H9 (cell line): ENCODE data around the gene SSBP2. TPM values are rescaled to one million over a fixed set of nuclear protein-coding genes. Genes with fewer than 3 reads are reported as not detected.

Experiments
- DNase-seq: peaks from one replicate; pipeline ENCODE4 v3.0.0-alpha.2; 2017
- H2AFZ ChIP-seq: one replicate; pipeline ENCODE4 v1.6.1; 2013; ENCODE audit warnings: mild to moderate bottlenecking, low read length, control low read depth, moderate library complexity
- H2AK5ac ChIP-seq: 2 replicates; pipeline ENCODE4 v1.6.1; 2013; ENCODE audit warnings: low read length, control low read depth, mixed read lengths; ENCODE audit not compliant: insufficient read length
- H2BK120ac ChIP-seq: one replicate; pipeline ENCODE4 v1.6.1; 2013; ENCODE audit warnings: low read depth, mild to moderate bottlenecking, low read length, control low read depth, inconsistent platforms; ENCODE audit not compliant: poor library complexity, severe bottlenecking
- H2BK12ac ChIP-seq: 2 replicates; pipeline ENCODE4 v1.6.1; 2013; ENCODE audit warnings: low read length, control low read depth, mixed read lengths, low read depth; ENCODE audit not compliant: insufficient read length
- H2BK15ac ChIP-seq: 2 replicates; pipeline ENCODE4 v1.6.1; 2013; ENCODE audit warnings: low read depth, low read length, control low read depth
- H2BK20ac ChIP-seq: one replicate; pipeline ENCODE4 v1.6.1; 2013; ENCODE audit warnings: low read depth, mild to moderate bottlenecking, low read length, control low read depth, inconsistent platforms; ENCODE audit not compliant: poor library complexity, severe bottlenecking
- H2BK5ac ChIP-seq: 2 replicates; pipeline ENCODE4 v1.6.1; 2013; ENCODE audit warnings: low read length, control low read depth, mixed read lengths; ENCODE audit not compliant: insufficient read length
- H3K14ac ChIP-seq: 2 replicates; pipeline ENCODE4 v1.6.1; 2013; ENCODE audit warnings: low read length, control low read depth; ENCODE audit not compliant: insufficient read depth
- H3K18ac ChIP-seq: 2 replicates; pipeline ENCODE4 v1.6.1; 2013; ENCODE audit warnings: low read depth, mild to moderate bottlenecking, mixed read lengths, low read length, control low read depth; ENCODE audit not compliant: insufficient read length
- H3K23ac ChIP-seq: 2 replicates; pipeline ENCODE4 v1.6.1; 2013; ENCODE audit warnings: low read length, control low read depth, mixed read lengths, low read depth; ENCODE audit not compliant: insufficient read length
- H3K23me2 ChIP-seq: 2 replicates; pipeline ENCODE4 v1.6.1; 2013; ENCODE audit warnings: low read depth, mild to moderate bottlenecking, mixed read lengths, low read length, control low read depth; ENCODE audit not compliant: insufficient read length, poor library complexity, severe bottlenecking
- H3K27ac ChIP-seq: 2 replicates; pipeline ENCODE4 v1.5.1; 2013; ENCODE audit warnings: low read length, control low read depth, mixed read lengths, low read depth; ENCODE audit not compliant: insufficient read length
- H3K27me3 ChIP-seq: 2 replicates; pipeline ENCODE4 v1.6.1; 2013; ENCODE audit warnings: low read length, control low read depth, inconsistent platforms; ENCODE audit not compliant: insufficient read depth
- H3K4ac ChIP-seq: 2 replicates; pipeline ENCODE4 v1.6.1; 2013; ENCODE audit warnings: low read depth, mild to moderate bottlenecking, control low read depth, inconsistent platforms, low read length, moderate library complexity
- H3K4me1 ChIP-seq: 2 replicates; pipeline ENCODE4 v1.6.1; 2013; ENCODE audit warnings: low read length, control low read depth, inconsistent platforms; ENCODE audit not compliant: insufficient read depth
- H3K4me2 ChIP-seq: 2 replicates; pipeline ENCODE4 v1.6.1; 2013; ENCODE audit warnings: low read length, control low read depth, mixed read lengths; ENCODE audit not compliant: insufficient read length, insufficient read depth
- H3K56ac ChIP-seq: 2 replicates; pipeline ENCODE4 v1.6.1; 2013; ENCODE audit warnings: low read depth, mild to moderate bottlenecking, mixed read lengths, low read length, control low read depth; ENCODE audit not compliant: insufficient read length
- H3K79me1 ChIP-seq: 2 replicates; pipeline ENCODE4 v1.6.1; 2013; ENCODE audit warnings: low read depth, mild to moderate bottlenecking, moderate library complexity, low read length, control low read depth, inconsistent platforms; ENCODE audit not compliant: insufficient read depth, poor library complexity, severe bottlenecking
- H3K79me2 ChIP-seq: 2 replicates; pipeline ENCODE4 v1.6.1; 2013; ENCODE audit warnings: low read length, control low read depth, inconsistent platforms; ENCODE audit not compliant: insufficient read depth
- H3K9ac ChIP-seq: 2 replicates; pipeline ENCODE4 v1.6.1; 2013; ENCODE audit warnings: low read length, control low read depth, mixed read lengths; ENCODE audit not compliant: insufficient read length; ENCODE audit errors: extremely low read depth
- H3K9me3 ChIP-seq: one replicate; pipeline ENCODE4 v1.6.1; 2013; ENCODE audit warnings: low read depth, low read length, inconsistent platforms; ENCODE audit not compliant: control insufficient read depth
- H3T11ph ChIP-seq: one replicate; pipeline ENCODE4 v1.6.1; 2013; ENCODE audit warnings: mild to moderate bottlenecking, low read length, control low read depth, inconsistent platforms
- H4K20me1 ChIP-seq: one replicate; pipeline ENCODE4 v1.6.1; 2013; ENCODE audit not compliant: control insufficient read depth, insufficient read length, insufficient read depth
- H4K5ac ChIP-seq: 2 replicates; pipeline ENCODE4 v1.6.1; 2013; ENCODE audit warnings: low read depth, mild to moderate bottlenecking, mixed read lengths, low read length, control low read depth; ENCODE audit not compliant: insufficient read length
- H4K8ac ChIP-seq: replicated peaks from 2 replicates; pipeline ENCODE4 v1.6.1; 2013; ENCODE audit warnings: low read length, control low read depth, mixed read lengths, low read depth; ENCODE audit not compliant: insufficient read length
- H4K91ac ChIP-seq: 2 replicates; pipeline ENCODE4 v1.6.1; 2013; ENCODE audit warnings: low read depth, mild to moderate bottlenecking, moderate library complexity, mixed read lengths, low read length, control low read depth; ENCODE audit not compliant: insufficient read length
- H3K27ac Mint-ChIP-seq, 3 experiments: 2 replicates in 2 of 3; 3 replicates in 1 of 3; pipeline ENCODE4 v1.8.0; 2020 to 2021; ENCODE audit warnings: mixed read lengths in 3 of 3, mild to moderate bottlenecking in 1 of 3, moderate library complexity in 1 of 3
- H3K27me3 Mint-ChIP-seq: 2 replicates; pipeline ENCODE4 v1.8.0; 2021; ENCODE audit warnings: low read depth, mild to moderate bottlenecking, moderate library complexity, mixed read lengths
- H3K36me3 Mint-ChIP-seq, 3 experiments: 2 replicates in 2 of 3; 3 replicates in 1 of 3; pipeline ENCODE4 v1.8.0; 2020 to 2021; ENCODE audit warnings: low read depth in 3 of 3, mixed read lengths in 3 of 3; ENCODE audit not compliant: insufficient read depth in 1 of 3
- H3K4me1 Mint-ChIP-seq, 2 experiments: 2 replicates each; pipeline ENCODE4 v1.8.0; 2020; ENCODE audit warnings: mixed read lengths in 2 of 2
- H3K4me3 Mint-ChIP-seq, 2 experiments: 2 replicates in 1 of 2; 3 replicates in 1 of 2; pipeline ENCODE4 v1.8.0; 2020 to 2021; ENCODE audit warnings: mild to moderate bottlenecking in 2 of 2, mixed read lengths in 2 of 2, moderate library complexity in 1 of 2
- H3K9me3 Mint-ChIP-seq, 2 experiments: 2 replicates in 1 of 2; 3 replicates in 1 of 2; pipeline ENCODE4 v1.8.0; 2020; ENCODE audit warnings: mild to moderate bottlenecking in 2 of 2, mixed read lengths in 2 of 2, moderate library complexity in 1 of 2
- WGBS: extraction: QIAGEN DNeasy Blood & Tissue Kit; methylation state at CpG from one replicate; pipeline ENCODE4 v1.1.7; 2013; ENCODE audit warnings: missing lambda C conversion rate, low lambda C conversion rate, mixed read lengths; ENCODE audit not compliant: insufficient read length; ENCODE audit errors: extremely low coverage; 5-methylcytosine and 5-hydroxymethylcytosine counted together
- total RNA-seq: library from RNA; stranded (reverse); gene quantifications from 2 replicates; pipeline ENCODE4 v1.2.1, GENCODE V29; 2021
- TF ChIP-seq, protein P1 (sequence below): fragments of 200-600 bp; sonication (generic); conservative IDR thresholded peaks from 3 replicates; pipeline ENCODE4 v1.8.0; 2021; ENCODE audit warnings: antibody characterized with exemption, mild to moderate bottlenecking

Gene SSBP2
- total RNA-seq, 1 experiment from 2014 or later = 35.6 TPM

DNA sequence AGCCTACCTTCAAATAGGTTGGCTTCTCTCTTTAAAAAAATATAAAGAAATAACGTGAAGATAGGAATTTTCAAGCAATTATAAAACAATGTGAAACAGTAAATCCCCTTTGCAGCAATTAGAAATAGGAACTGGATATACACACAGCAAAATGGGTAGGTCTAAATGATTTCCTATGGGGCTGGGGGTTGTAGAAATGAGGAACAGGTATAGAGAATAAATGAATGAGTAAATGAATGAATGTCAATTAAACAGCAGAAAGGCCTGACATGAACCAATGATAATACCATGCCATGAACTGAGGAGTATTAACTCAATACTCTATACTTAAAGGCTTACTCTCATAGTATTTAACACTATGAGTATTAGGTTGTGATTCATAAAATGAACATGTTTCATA lies 21.6 kb downstream of the SSBP2 start:
- Histone ChIP-seq H3K9me3 (no peaks in the 10 kb centered on the region), H3K23me2 (no peaks in the 10 kb centered on the region), H2AFZ (no peak overlapping the region), H3K9ac (no peak overlapping the region), H3K23ac (no peak overlapping the region), H2BK120ac (no peak overlapping the region), H3K79me2 (no peaks in the 10 kb centered on the region), H3K56ac (no peak overlapping the region), H3K27ac (no peak overlapping the region), H3K27me3 (no peaks in the 10 kb centered on the region), H4K91ac (no peak overlapping the region), H2BK12ac (no peak overlapping the region), H2AK5ac (no peak overlapping the region), H2BK20ac (no peak overlapping the region), H3K4me1 (no peaks in the 10 kb centered on the region), H4K20me1 (no peaks in the 10 kb centered on the region), H3T11ph (no peak overlapping the region), H3K14ac (no peak overlapping the region), H2BK15ac (no peak overlapping the region), H4K5ac (no peak overlapping the region), H2BK5ac (no peak overlapping the region), H3K79me1 (no peaks in the 10 kb centered on the region), H4K8ac (no peak overlapping the region), H3K18ac (no peak overlapping the region), H3K4me2 (no peak overlapping the region), H3K4ac (no peak overlapping the region)
- H3K4me1 Mint-ChIP-seq = peaks cover 0 to 15% of the 10 kb centered on the region in 2 experiments; a peak in 1 of 4 replicates
- no CpG with 5 or more reads among the region's 1 CpG for WGBS
- no peak overlapping the region for H3K27ac Mint-ChIP-seq
- no peaks in the 10 kb centered on the region for H3K27me3 Mint-ChIP-seq
- H3K4me3 Mint-ChIP-seq = no peak overlapping the region
- H3K36me3 Mint-ChIP-seq = no peaks in the 10 kb centered on the region
- DNase-seq = no peak
- TF ChIP-seq, protein P1, sequence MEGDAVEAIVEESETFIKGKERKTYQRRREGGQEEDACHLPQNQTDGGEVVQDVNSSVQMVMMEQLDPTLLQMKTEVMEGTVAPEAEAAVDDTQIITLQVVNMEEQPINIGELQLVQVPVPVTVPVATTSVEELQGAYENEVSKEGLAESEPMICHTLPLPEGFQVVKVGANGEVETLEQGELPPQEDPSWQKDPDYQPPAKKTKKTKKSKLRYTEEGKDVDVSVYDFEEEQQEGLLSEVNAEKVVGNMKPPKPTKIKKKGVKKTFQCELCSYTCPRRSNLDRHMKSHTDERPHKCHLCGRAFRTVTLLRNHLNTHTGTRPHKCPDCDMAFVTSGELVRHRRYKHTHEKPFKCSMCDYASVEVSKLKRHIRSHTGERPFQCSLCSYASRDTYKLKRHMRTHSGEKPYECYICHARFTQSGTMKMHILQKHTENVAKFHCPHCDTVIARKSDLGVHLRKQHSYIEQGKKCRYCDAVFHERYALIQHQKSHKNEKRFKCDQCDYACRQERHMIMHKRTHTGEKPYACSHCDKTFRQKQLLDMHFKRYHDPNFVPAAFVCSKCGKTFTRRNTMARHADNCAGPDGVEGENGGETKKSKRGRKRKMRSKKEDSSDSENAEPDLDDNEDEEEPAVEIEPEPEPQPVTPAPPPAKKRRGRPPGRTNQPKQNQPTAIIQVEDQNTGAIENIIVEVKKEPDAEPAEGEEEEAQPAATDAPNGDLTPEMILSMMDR = no peak
- H3K9me3 Mint-ChIP-seq = no peaks in the 10 kb centered on the region
